Smooth muscle cell (in vitro differentiated cells): ENCODE measurements around the gene MED27. TPM values are rescaled to one million over a fixed set of nuclear protein-coding genes. Genes with fewer than 3 reads are reported as not detected.

ENCODE experiments used
- DNase-seq: peaks from one replicate; lab custom pipeline; 2025; ENCODE audit not compliant: unreplicated experiment; lab: John Stamatoyannopoulos, UW
- H2AFZ ChIP-seq: fragments of 200-600 bp; sonication (generic); 2 replicates; pipeline ENCODE4 v1.6.0; 2016; ENCODE audit warnings: antibody characterized with exemption, low read depth, mild to moderate bottlenecking
- H3F3A ChIP-seq: fragments of 200-600 bp; sonication (generic); 2 replicates; pipeline ENCODE4 v1.6.0; 2017; ENCODE audit warnings: antibody characterized with exemption, low read depth
- H3K27ac ChIP-seq: fragments of 200-600 bp; sonication (generic); 2 replicates; pipeline ENCODE4 v1.5.1; 2016; ENCODE audit warnings: low read depth, mild to moderate bottlenecking
- H3K27me3 ChIP-seq: fragments of 200-600 bp; sonication (generic); 2 replicates; pipeline ENCODE4 v1.6.1; 2016; ENCODE audit warnings: low read depth, mild to moderate bottlenecking
- H3K36me3 ChIP-seq: fragments of 200-600 bp; sonication (generic); 2 replicates; pipeline ENCODE4 v1.5.1; 2016; ENCODE audit warnings: low read depth
- H3K4me1 ChIP-seq: fragments of 200-600 bp; sonication (generic); 2 replicates; pipeline ENCODE4 v1.5.1; 2016; ENCODE audit warnings: low read depth
- H3K4me2 ChIP-seq: fragments of 200-600 bp; sonication (generic); 2 replicates; pipeline ENCODE4 v1.6.0; 2016; ENCODE audit warnings: mild to moderate bottlenecking
- H3K4me3 ChIP-seq: fragments of 200-600 bp; sonication (generic); 2 replicates; pipeline ENCODE4 v1.5.1; 2016; ENCODE audit warnings: mild to moderate bottlenecking
- H3K79me2 ChIP-seq: fragments of 200-600 bp; sonication (generic); 2 replicates; pipeline ENCODE4 v1.6.0; 2016; ENCODE audit warnings: low read depth, mild to moderate bottlenecking
- H3K9ac ChIP-seq: fragments of 200-600 bp; sonication (generic); 2 replicates; pipeline ENCODE4 v1.6.0; 2016; ENCODE audit warnings: low read depth
- H3K9me3 ChIP-seq: fragments of 200-600 bp; sonication (generic); replicated peaks from 2 replicates; pipeline ENCODE4 v1.5.1; 2016; ENCODE audit warnings: low read depth
- H4K20me1 ChIP-seq: fragments of 200-600 bp; sonication (generic); 2 replicates; pipeline ENCODE4 v1.6.0; 2016; ENCODE audit warnings: low read depth
- CTCF ChIP-seq: fragments of 200-600 bp; sonication (generic); IDR thresholded peaks from 2 replicates; pipeline ENCODE4 v1.5.1; 2017; ENCODE audit warnings: borderline replicate concordance, mild to moderate bottlenecking, antibody characterized with exemption; ENCODE audit not compliant: insufficient read depth, poor library complexity, severe bottlenecking
- WGBS: methylation state at CpG from one replicate; pipeline ENCODE4 v1.1.7; 2016; ENCODE audit warnings: low lambda C conversion rate; 5-methylcytosine and 5-hydroxymethylcytosine counted together
- polyA plus RNA-seq: library from polyadenylated mRNA; unstranded; fragments of >200 nt; fragmentation: Nextera tagmentation; extraction: Ambion mirVana; gene quantifications from 2 replicates; pipeline ENCODE4 v1.2.1, GENCODE V29; 2016
- total RNA-seq: library from RNA; depleted of rRNA; stranded (reverse); fragments of >200 nt; gene quantifications from 2 replicates; pipeline ENCODE4 v1.2.3, GENCODE V29; 2014

Gene MED27
- total and polyA plus RNA-seq, 2 experiments from 2014 or later, result 24.0 to 50.0 TPM

GRCh38 chr9:132056717-132057560 is 22.7 kb downstream of the MED27 start:
- H3K27me3 ChIP-seq, result no peaks in the 10 kb centered on the region
- WGBS, result 93% methylated on average over 11 of the region's 11 CpGs
- no peak for TF ChIP-seq CTCF
- peaks cover 55% of the 10 kb centered on the region for H3K79me2 ChIP-seq
- no peaks in the 10 kb centered on the region for H3F3A ChIP-seq
- H3K36me3 ChIP-seq, result no peaks in the 10 kb centered on the region
- no peaks in the 10 kb centered on the region for H3K4me1 ChIP-seq
- DNase-seq, result no peak
- H3K4me2 ChIP-seq, result no peak overlapping the region
- no peaks in the 10 kb centered on the region for H3K9me3 ChIP-seq
- no peak overlapping the region for H3K27ac ChIP-seq
- peaks cover 78% of the 10 kb centered on the region for H4K20me1 ChIP-seq
- H2AFZ ChIP-seq, result no peak overlapping the region
- H3K4me3 ChIP-seq, result no peak overlapping the region
- H3K9ac ChIP-seq, result no peak overlapping the region

- no peaks in the 10 kb centered on the region for H3F3A ChIP-seq
- 92% methylated on average over 3 of the region's 3 CpGs for WGBS
- no peaks in the 10 kb centered on the region for H3K27me3 ChIP-seq
- no peak for TF ChIP-seq CTCF
- no peaks in the 10 kb centered on the region for H3K4me1 ChIP-seq
- H3K9me3 ChIP-seq, result no peaks in the 10 kb centered on the region
- peaks cover 55% of the 10 kb centered on the region for H3K79me2 ChIP-seq
- no peak overlapping the region for H3K9ac ChIP-seq
- H4K20me1 ChIP-seq, result peaks cover 78% of the 10 kb centered on the region
- no peak overlapping the region for H3K27ac ChIP-seq
- H3K4me2 ChIP-seq, result no peak overlapping the region
- H3K4me3 ChIP-seq, result no peak overlapping the region
- H3K36me3 ChIP-seq, result no peaks in the 10 kb centered on the region
- H2AFZ ChIP-seq, result no peak overlapping the region
- no peak for DNase-seq
Measured at GRCh38 chr9:132055756-132056155, 23.9 kb downstream of the MED27 start.

- H3K4me3 ChIP-seq, result no peak overlapping the region
- no peaks in the 10 kb centered on the region for H3K4me1 ChIP-seq
- 93% methylated on average over 11 of the region's 11 CpGs for WGBS
- H3K36me3 ChIP-seq, result no peaks in the 10 kb centered on the region
- H3F3A ChIP-seq, result no peaks in the 10 kb centered on the region
- no peak overlapping the region for H3K9ac ChIP-seq
- H3K79me2 ChIP-seq, result peaks cover 46% of the 10 kb centered on the region
- no peak overlapping the region for H3K27ac ChIP-seq
- no peaks in the 10 kb centered on the region for H3K9me3 ChIP-seq
- no peak for TF ChIP-seq CTCF
- H2AFZ ChIP-seq, result no peak overlapping the region
- H3K27me3 ChIP-seq, result no peaks in the 10 kb centered on the region
- no peak for DNase-seq
- H3K4me2 ChIP-seq, result no peak overlapping the region
- H4K20me1 ChIP-seq, result peaks cover 87% of the 10 kb centered on the region
Measured at GRCh38 chr9:132054024-132054423, 25.6 kb downstream of the MED27 start.

- no peaks in the 10 kb centered on the region for H3K9me3 ChIP-seq
- H3F3A ChIP-seq, result no peaks in the 10 kb centered on the region
- H3K9ac ChIP-seq, result no peak overlapping the region
- H2AFZ ChIP-seq, result no peak overlapping the region
- H3K4me3 ChIP-seq, result no peak overlapping the region
- H3K27me3 ChIP-seq, result no peaks in the 10 kb centered on the region
- 95% methylated on average over 4 of the region's 4 CpGs for WGBS
- no peak overlapping the region for H3K27ac ChIP-seq
- H3K36me3 ChIP-seq, result no peaks in the 10 kb centered on the region
- H3K79me2 ChIP-seq, result peaks cover 41% of the 10 kb centered on the region
- H4K20me1 ChIP-seq, result peaks cover 83% of the 10 kb centered on the region
- H3K4me1 ChIP-seq, result peaks cover under 1% of the 10 kb centered on the region
- no peak for TF ChIP-seq CTCF
- no peak for DNase-seq
- H3K4me2 ChIP-seq, result no peak overlapping the region
Measured at GRCh38 chr9:132049900-132050299, 29.8 kb downstream of the MED27 start.
